Measurements from ENCODE around the gene LCA5L.
"Not testable (repeated sequence)": the region's sequence is repeated elsewhere in the genome, so short reads cannot be mapped to it uniquely, and the experiment has no call there.

The LCA5L gene

GRCh38 chr21:39387461-39388037 is 58.0 kb downstream of the LCA5L start:
- peak; percentile 97 for DNase-seq (ENCODE audit: extremely low spot score)
- TF ChIP-seq NFRKB (IDR thresholded peaks at IDR 0.05) (no peak), PKNOX1 (IDR thresholded peaks at IDR 0.05) (peak; percentile 69), FOXA1 (IDR thresholded peaks at IDR 0.05) (no peak), LEF1 (IDR thresholded peaks at IDR 0.05; ENCODE audit: borderline replicate concordance) (no peak), BHLHE40 (IDR thresholded peaks at IDR 0.05; ENCODE audit: borderline replicate concordance) (no peak), SP1 (IDR thresholded peaks at IDR 0.05) (no peak), FOXM1 (IDR thresholded peaks at IDR 0.05; ENCODE audit: borderline replicate concordance) (no peak)
- CTCF ChIA-PET = interaction anchor here (0.9 to 1.0 kb wide), 3 partner anchors 9 to 54 kb away, joined by 3 to 4 read pairs (median 4); no protein-coding TSS in a partner anchor
- POLR2A ChIA-PET = interaction anchor here (0.7 to 3.6 kb wide), 8 partner anchors 13 to 203 kb away, joined by 3 to 41 read pairs (median 10); partner anchors contain the start of genes BRWD1, HMGN1 and PSMG1

- TF ChIP-seq TARDBP (IDR thresholded peaks at IDR 0.05) (no peak), NFRKB (IDR thresholded peaks at IDR 0.05) (no peak), BHLHE40 (IDR thresholded peaks at IDR 0.05; ENCODE audit: borderline replicate concordance) (no peak), SP1 (IDR thresholded peaks at IDR 0.05) (no peak), CTBP1 (IDR thresholded peaks at IDR 0.05; ENCODE audit: borderline replicate concordance) (no peak), LEF1 (IDR thresholded peaks at IDR 0.05; ENCODE audit: borderline replicate concordance) (no peak), SUZ12 (IDR thresholded peaks at IDR 0.05) (no peak), HDGF (IDR thresholded peaks at IDR 0.05; ENCODE audit: borderline replicate concordance) (no peak), ARNT (IDR thresholded peaks at IDR 0.05) (no peak), L3MBTL2 (conservative IDR thresholded peaks at IDR 0.05) (no peak), ELF4 (IDR thresholded peaks at IDR 0.05) (no peak), FOXM1 (IDR thresholded peaks at IDR 0.05; ENCODE audit: borderline replicate concordance) (no peak), ZNF384 (IDR thresholded peaks at IDR 0.05) (no peak)
- CTCF ChIA-PET = no interaction called here
- DNase-seq (ENCODE audit: extremely low spot score) = no peak
- POLR2A ChIA-PET = interaction anchor here (1.8 to 3.6 kb wide), 3 partner anchors 13 to 73 kb away, joined by 17 to 41 read pairs (median 23); partner anchors contain the start of genes BRWD1 and HMGN1
These were observed 58.7 kb downstream of the LCA5L start for GRCh38 chr21:39386899-39387298.

GRCh38 chr21:39386194-39386593 is 59.4 kb downstream of the LCA5L start:
- no peak for TF ChIP-seq NFRKB (IDR thresholded peaks at IDR 0.05)
- no peak for TF ChIP-seq HDGF (IDR thresholded peaks at IDR 0.05; ENCODE audit: borderline replicate concordance)
- no peak for TF ChIP-seq LEF1 (IDR thresholded peaks at IDR 0.05; ENCODE audit: borderline replicate concordance)
- ChIA-PET POLR2A (interaction anchor here (3.6 kb wide), 1 partner anchor 37 kb away, joined by 41 read pairs; the partner anchor contains the start of gene HMGN1), CTCF (no interaction called here)
- DNase-seq (ENCODE audit: extremely low spot score) = no peak

- ChIA-PET CTCF (no interaction called here), POLR2A (interaction anchor here (3.6 kb wide), 1 partner anchor 37 kb away, joined by 41 read pairs; the partner anchor contains the start of gene HMGN1)
- DNase-seq (ENCODE audit: extremely low spot score) = no peak
These were observed 60.1 kb downstream of the LCA5L start for GRCh38 chr21:39385299-39386145.

GRCh38 chr21:39384674-39385298 is 60.8 kb downstream of the LCA5L start:
- CTCF ChIA-PET = no interaction called here
- TF ChIP-seq ARNT (IDR thresholded peaks at IDR 0.05) (no peak), PKNOX1 (IDR thresholded peaks at IDR 0.05) (no peak), CTBP1 (IDR thresholded peaks at IDR 0.05; ENCODE audit: borderline replicate concordance) (no peak), NFRKB (IDR thresholded peaks at IDR 0.05) (no peak), LEF1 (IDR thresholded peaks at IDR 0.05; ENCODE audit: borderline replicate concordance) (no peak), BHLHE40 (IDR thresholded peaks at IDR 0.05; ENCODE audit: borderline replicate concordance) (no peak), ZNF384 (IDR thresholded peaks at IDR 0.05) (no peak), SUZ12 (IDR thresholded peaks at IDR 0.05) (no peak), FOXA1 (IDR thresholded peaks at IDR 0.05) (no peak), FOXM1 (IDR thresholded peaks at IDR 0.05; ENCODE audit: borderline replicate concordance) (no peak), SP1 (IDR thresholded peaks at IDR 0.05) (no peak), TARDBP (IDR thresholded peaks at IDR 0.05) (no peak), FOXK2 (IDR thresholded peaks at IDR 0.05) (no peak), HDGF (IDR thresholded peaks at IDR 0.05; ENCODE audit: borderline replicate concordance) (no peak)
- POLR2A ChIA-PET = interaction anchor here (3.6 kb wide), 1 partner anchor 36 kb away, joined by 41 read pairs; the partner anchor contains the start of gene HMGN1
- DNase-seq (ENCODE audit: extremely low spot score) = no peak

More at GRCh38 chr21:39385299-39386145, 60.1 kb downstream of the LCA5L start:
- TF ChIP-seq CTBP1 (IDR thresholded peaks at IDR 0.05; ENCODE audit: borderline replicate concordance) (no peak), FOXK2 (IDR thresholded peaks at IDR 0.05) (no peak), PKNOX1 (IDR thresholded peaks at IDR 0.05) (no peak), L3MBTL2 (conservative IDR thresholded peaks at IDR 0.05) (no peak), SP1 (IDR thresholded peaks at IDR 0.05) (no peak), HDGF (IDR thresholded peaks at IDR 0.05; ENCODE audit: borderline replicate concordance) (no peak), TARDBP (IDR thresholded peaks at IDR 0.05) (no peak), NFRKB (IDR thresholded peaks at IDR 0.05) (no peak), ZNF384 (IDR thresholded peaks at IDR 0.05) (no peak), ARNT (IDR thresholded peaks at IDR 0.05) (no peak), ELF4 (IDR thresholded peaks at IDR 0.05) (no peak), LEF1 (IDR thresholded peaks at IDR 0.05; ENCODE audit: borderline replicate concordance) (no peak), FOXM1 (IDR thresholded peaks at IDR 0.05; ENCODE audit: borderline replicate concordance) (no peak), SUZ12 (IDR thresholded peaks at IDR 0.05) (no peak), FOXA1 (IDR thresholded peaks at IDR 0.05) (no peak), BHLHE40 (IDR thresholded peaks at IDR 0.05; ENCODE audit: borderline replicate concordance) (no peak)

- POLR2A ChIA-PET = interaction anchor here (0.5 kb wide), 1 partner anchor 34 kb away, joined by 3 read pairs; no protein-coding TSS in a partner anchor
- CTCF ChIA-PET; DNase-seq (ENCODE audit: extremely low spot score): not testable (repeated sequence)
These were observed 63.5 kb downstream of the LCA5L start for GRCh38 chr21:39382096-39382495.

Data from HEK293T (cell line).